HUDEP-2 (cell line): ENCODE measurements around the gene SLN.

Experiments used
- DNase-seq, 76 experiments: peaks; one replicate each; lab custom pipeline; 2025; ENCODE audit not compliant: unreplicated experiment in 76 of 76; lab: John Stamatoyannopoulos, UW

The SLN gene

DNA sequence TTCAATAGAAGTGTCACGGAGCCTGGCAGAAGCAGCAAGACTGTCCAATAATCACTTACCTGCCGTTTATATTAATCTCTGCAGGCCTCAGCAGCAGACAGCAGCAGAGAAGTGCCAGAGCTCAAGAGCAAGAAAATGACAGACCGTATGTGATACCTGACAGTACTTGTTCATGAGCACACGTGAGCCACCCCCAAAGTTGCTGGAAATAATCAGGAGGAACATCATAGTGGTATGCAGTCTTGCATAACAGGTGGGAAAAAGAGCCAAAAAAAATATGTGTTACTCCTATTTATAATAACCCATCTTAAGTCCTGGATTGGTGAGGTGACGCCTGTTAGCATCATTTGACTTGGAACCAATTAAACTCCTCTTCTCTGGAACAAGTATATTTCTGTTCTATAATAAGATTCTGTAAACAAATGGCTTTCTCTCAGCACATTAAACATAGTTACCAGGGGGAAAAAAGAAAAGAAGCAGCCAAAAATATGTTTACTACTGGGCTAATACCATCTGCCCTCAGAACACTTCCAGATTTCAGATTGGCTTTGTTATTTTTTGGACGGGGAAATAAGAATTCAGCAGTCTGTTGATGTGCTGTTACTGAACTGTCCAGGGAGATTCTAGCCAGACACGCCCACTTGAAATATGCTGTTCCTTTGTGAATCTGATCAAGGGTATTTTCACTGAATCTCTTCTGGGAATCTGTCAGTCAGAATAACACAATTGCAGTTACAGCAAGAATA, 7.9 kb upstream of the SLN start:
- DNase-seq, result no peak

DNA sequence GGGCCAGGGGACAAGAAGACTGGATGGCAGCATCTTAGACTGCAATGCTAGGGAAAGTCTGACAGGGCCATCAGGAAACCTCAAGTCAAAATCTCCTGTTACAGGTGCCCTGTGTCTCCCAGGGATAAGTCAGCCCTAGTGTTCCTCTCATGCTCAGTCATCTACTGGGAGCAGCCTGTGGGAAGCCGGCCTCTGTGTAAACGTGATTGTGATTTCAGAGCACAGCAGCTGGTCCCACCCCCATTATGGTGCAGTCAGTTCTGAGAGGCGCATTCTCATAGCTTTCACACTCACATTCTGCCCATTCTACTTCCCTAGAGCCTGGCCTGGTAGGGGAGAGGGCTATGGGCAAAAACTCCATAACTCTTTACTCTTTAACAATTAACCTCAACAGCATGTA, 7.2 kb upstream of the SLN start:
- DNase-seq, result no peak

DNA sequence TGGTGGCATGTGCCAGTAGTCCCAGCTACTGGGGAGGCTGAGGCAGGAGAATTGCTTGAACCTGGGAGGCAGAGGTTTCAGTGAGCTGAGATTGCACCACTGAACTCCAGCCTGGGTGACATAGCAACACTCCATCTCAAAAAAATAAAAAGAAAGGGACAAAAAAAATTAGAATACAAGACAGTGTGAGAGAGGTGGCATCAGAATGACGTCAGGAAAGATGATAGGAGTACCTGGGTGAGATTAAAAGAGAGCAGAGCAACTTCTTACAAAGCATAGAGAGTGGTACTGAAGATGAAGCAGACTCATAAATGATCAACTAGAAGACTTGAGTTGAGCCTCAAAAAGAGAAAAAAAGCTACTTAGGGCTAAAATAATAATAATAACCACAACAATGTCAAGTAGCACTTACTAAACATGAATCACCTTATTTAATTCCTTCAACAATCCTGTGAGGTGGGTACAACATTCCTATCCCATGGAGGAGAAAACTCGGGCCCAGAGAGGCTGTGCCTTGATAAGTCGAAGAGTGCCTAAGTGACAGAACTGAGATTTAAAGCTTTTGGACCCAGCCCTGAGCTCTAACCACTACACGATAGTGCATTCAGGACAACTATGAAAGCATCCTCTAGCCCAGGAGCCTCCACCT, 5.2 kb upstream of the SLN start:
- DNase-seq, result no peak

DNA sequence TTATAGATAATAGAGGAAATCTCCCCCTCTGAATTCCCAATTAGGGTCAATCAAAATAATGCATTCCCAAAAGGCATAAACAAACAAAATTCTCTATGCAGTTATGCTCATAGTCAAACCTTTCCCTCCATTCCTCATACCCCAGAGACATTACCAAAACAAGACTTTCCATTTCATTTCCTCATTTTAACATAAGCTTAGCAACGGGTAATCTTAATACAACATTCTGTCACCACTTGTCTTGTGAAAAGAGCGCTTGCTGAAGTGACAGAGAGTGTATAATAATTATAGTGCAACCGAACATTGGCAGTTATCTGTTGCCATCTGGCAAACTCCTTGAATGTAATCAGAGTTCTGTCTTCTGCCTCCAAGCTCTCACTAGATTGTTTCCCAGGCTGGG, 1.2 kb upstream of the SLN start:
- DNase-seq, result no peak

DNA sequence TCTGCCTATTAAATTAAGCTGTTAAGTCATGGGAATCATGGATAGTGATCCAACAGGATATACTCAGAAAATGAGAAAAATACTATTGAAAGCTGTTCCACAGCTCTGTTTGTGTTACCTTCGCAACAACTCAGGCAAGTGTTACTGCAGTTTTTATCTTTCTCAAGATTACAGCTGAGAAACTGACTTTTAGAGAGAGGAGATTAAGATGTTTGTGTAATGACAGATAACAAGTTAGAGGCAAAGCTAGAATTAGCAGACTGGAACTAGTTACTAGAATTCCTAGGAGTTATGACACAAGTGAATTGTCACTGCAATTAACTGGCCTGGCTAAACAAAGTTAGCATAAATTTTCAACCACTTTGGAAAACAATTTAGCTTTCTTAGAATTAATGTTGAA, 1.6 kb downstream of the SLN start:
- no peak for DNase-seq

DNA sequence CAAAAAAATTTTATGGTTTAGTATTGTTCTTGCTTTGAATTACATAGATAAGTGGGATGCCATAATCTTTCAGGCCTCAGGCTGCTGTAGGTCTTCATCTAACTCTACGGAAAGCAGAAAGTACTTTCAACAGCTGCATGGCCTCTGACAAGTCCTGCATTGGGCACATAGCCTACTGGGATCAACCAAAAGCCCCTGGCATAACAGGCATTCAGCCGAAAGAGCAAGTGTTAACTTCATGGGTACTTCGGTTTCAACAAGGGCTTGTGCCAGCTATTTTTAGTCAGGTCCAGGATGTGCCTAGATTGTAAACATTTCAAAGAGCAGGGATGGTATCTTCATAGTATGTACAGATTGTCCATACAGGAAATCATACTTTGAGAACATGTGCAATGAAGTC, 3.1 kb downstream of the SLN start:
- no peak for DNase-seq

DNA sequence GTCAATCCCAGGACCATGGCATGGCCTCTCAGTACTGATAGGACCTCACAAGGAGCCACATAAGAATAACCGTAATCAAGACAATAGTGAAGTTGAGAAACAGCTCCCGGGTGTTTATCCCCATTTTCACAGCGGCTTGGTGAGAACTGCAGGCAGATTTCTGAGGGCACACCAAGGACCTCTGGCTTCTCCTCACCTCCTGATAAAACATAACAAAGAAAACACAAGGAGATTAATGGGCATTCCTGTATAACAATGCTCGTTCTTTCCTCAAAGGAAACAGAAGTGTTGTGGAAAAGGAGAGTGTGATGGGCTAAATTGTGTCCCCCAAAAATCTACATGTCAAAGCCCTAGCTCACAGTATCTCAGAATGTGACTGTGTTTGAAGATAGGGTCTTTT, 4.0 kb downstream of the SLN start:
- DNase-seq, result no peak

DNA sequence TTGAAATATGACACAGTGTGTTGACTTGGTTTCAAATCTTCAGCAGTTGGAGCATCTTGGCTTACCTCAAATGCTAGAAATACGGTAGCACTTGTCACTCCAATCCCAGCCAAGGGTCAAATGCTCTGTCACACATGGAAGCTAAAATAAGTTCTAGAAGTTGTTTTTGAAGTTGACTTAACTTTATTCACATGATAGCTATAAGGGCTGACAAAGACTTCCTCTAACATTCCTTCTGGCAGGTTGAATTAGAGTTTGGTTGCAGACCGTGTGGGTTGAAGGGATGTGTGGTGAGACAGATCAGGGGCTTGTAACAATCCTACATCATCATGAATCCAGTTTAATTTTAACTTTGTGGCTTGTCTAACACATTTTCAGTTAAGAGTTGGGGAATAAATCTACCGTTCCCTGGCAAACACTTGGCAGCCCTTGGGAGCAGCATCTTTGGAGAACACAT, 4.6 kb downstream of the SLN start:
- no peak for DNase-seq

DNA sequence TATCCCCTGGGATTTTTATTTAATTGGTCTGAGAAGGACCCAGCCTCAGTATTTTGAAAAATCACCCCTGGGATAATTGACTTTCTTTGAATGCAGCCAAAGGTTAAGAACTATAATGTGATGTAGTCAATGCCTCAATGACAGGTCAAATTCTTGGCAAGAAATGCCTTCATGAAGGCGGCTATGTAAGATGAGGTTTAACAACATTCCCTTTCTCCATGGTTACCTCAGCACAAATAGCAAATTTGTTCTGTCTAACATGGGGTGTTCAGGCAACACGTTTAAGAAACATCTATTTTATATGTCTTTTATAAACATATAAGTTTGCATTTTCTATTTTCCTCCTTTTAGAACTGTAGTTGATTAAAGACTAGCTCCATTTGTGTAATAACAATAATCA, 5.3 kb downstream of the SLN start:
- DNase-seq, result no peak

DNA sequence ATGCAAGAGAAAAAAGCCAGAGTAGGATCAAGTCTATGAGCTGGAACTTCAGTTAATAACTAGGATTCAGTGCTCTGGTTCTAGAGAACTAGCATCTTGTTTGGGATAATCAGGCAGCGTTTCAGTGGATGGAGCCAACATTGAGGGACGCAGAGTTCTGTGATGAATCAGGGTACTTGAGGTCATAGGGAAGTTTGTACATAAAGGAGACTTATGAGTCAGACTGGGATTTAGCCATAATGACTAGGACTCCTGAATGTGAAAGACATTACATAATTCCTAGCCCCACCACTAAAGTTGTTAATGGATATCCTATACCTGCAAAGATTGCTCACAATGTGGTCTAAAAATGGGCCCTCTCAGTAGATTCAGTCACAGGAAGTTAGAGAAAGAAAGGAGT, 6.8 kb downstream of the SLN start:
- no peak for DNase-seq

DNA sequence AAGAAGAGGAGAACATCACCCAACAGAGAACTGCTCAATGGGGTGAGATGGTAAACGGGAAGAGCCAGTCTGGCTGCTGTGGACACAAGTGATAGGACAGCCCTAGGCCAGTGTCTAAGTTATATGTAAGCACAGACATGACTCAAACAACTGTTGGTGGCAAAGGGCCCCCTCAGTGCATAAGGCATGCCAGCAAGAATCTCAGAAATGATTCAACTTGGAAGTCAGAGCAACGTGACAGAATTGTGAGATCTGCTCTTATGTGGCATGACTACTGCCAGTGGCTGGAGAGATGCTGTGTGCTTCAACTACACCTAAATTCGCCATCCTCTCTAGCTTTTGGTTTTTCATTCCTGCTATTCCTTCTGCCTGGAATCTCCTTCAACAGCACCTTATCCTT, 7.4 kb downstream of the SLN start:
- no peak for DNase-seq

DNA sequence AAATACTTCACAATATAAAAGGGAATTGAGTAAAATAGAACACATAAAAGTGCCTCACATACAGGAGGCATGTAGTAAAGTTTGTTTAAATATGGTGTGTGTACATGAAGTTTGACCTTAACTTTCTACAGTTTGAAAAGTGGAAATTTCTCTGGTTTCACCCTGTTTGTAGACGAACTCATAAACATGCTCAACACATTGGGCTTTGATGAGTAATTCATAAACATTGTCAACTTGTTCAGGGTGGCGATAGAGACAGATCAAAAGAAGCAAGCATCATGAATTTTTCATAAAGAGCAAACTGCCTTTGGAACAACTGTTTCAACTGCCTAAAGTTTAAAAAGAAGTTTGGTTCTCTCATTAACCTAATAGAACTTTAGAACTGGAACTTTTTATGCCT, 9.1 kb downstream of the SLN start:
- no peak for DNase-seq

DNA sequence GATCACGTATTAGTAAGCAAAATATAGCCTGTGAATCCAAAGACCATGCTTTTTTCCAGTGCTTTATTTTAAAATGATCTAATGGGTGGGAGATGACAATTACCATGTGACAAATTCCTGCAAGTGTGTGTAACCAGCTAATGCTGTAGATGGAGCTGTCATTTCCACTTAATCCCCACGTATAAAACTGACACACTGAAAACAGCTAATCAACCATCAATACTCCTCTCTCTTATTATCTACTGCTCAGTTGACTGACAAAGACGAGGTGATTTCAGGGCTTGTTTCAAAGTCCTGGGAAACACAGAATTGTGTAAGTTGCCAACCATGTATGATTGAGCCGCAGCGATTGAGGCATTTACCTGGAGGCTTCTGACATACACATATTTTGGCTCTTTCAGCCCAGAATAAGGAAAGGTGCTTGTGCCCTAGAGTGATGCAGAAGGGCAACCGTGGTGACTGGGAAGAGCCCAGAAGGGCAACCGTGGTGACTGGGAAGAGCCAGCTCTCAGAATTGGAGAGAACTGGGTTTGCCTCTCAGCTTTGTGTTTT, 9.7 kb downstream of the SLN start:
- no peak for DNase-seq

DNA sequence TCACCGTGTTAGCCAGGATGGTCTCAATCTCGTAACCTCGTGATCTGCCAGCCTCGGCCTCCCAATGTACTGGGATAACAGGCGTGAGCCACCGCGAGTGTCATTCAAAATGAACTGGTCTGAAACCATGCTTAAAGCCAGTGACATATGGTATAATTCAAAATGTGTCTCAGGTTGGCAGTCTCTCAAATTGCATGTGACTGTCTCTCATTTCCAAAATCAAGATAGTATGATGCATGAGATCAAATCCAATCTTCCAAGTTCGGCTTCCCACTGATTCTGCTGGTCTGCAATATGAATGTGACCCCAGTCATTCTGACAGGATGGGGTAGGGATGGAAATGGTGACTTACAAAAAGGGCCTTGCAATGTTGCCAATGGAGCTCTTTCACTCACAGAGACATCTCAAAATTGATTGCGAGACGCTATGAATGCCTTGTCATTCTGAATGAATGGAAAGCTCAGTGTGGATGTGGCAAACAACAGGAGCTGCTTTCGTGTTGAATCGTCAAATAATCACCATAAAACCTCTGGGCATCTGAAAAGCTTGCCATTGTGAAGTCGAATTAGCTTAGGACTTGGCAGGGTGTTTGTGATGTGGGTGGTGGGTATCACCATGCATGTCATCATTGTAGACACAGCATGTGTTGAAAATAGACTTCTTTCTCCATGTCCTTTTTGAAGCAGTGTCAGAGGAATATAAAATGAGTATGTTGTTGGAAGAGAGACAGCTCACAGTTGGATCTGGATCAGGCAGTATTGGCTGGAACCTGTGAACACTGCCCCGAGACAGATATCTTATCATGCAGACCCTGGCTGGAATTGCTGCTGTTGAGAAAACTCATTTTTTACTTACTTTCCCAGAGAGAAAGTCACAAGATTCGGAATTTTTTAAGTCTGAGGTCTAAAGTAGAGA, 12.2 kb downstream of the SLN start:
- no peak for DNase-seq

DNA sequence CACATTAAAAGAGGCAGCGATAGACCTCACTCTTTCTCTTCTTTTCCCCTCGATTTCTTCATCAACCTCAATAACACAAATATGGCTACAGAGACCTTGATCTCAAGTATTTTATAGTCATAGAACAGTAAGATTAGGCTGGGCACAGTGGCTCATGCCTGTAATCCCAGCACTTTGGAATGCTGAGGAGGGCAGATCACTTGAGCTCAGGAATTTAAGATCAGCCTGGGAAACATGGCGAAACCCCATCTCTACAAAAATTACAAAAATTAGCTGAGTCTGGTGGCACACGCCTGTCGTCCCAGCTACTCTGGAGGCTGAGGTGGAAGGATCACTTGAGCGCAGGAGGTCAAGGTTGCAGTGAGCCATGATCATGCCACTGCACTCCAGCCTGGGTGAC, 14.6 kb downstream of the SLN start:
- no peak for DNase-seq

DNA sequence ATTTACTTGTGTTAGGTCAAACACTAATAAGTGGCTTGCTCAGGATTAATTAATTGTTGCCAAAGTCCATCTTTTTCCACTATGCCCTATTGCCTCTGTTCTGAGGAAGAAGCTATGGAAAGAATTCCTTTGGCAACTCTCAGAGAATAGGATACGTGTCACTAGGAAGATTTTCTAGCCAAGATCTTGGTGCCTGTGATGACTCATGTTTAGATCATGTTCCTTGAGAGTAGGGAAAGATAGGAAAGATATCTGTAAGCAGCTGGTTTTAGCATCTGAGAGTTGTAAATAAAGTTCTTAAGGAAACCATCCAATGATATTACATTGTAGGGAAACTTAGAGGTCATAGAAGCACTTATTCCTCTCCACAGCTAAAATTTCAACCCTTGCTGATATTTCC, 15.7 kb downstream of the SLN start:
- no peak for DNase-seq

DNA sequence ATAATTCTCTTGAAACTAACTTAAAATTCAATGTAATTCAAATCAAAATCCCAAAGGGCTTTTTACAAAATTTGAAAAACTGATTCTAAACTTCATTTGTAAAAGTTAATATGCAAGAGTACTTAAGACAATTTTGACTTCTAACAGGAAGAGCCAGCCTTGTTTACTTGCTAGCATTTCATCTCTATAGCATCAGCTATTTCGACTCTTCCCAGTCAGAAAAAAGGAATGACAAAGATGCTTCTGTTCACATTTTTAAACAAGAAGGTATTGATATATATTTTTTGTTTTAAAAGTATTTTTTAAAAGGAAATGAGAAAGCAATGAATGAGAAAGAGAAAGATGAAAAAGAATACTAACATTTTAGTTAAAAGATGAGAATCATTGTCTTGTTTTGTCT, 16.4 kb downstream of the SLN start:
- DNase-seq, result no peak

DNA sequence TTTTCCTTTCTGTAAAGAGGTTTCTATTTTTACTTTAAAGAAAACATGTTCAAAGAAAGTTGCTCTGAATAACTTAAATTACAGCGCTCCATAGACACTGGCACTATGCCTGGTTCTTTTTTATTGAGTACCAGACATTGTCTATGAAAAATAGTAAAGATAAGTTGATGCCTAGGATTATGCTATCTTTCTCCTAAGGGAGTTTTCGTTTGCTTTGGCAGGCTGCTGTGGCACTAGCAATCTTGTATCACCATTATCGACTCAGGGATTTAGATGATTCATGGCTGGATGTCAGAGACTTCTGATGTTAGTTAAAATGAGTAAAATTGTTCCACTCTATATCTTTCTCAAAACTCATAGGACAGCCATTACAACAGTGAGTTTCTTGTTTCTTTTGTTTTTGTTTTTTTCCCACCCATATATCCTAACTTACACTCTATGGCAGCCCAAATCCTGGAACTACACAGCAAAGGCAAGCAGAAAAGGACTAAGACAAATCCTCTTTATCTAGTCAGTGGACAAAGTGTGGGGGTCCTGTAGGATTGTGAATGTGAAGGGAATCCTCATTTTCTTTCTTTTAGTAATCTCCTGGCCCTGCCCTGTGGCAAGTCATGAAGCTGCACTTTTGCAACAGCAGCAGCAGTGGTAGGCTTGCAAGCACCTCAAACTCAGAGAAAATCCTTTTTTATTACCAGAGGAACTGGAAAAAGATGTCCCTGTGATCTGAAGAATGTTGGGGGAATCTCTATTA, 20.7 kb downstream of the SLN start:
- DNase-seq, result no peak

DNA sequence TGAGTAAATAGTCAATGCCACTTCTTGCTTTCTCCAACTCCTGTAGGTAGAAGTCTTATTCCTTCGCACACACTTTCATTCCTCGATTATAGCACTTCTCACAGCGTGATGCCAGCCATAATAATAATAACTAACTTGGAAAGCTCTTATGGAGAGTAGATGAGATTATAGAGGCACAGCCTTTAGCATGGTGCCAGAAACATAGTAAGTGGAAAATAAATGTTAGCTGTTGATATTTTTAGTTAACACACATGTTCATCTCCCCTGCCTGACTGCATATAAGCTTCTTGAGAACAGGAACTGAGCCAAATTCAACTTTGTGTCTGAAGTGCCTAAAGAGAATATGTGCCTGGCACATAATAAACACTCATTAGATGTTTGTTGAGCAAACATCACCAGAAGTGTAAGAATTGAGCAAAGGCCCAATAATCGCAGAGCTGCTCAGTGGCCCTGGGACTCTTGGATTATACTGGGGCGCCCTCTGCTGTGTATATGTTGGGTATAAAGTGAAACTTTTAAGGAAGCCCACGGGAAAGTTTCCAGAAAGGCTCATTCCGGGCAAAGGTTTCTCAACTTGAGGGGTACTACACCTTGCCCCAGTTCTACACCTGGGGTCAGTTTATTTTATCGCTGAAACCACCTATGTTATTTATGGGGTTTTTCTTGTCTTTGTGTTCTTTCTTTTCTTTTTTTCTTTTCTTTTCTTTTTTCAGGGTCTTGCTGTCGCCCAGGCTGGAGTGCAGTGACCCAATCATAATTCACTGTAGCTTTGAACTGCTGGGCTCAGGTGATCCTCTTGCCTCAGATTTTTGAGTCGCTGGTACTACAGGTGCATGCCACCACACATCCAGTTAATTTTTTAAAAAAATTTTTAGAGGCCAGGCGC, 22.3 kb downstream of the SLN start:
- DNase-seq, result peak in 56 of 76 experiments; percentile 1 to 69 (median 35)
